Urothelium cell line (cell line): Measurements from ENCODE around the gene KCNMA1.

ENCODE experiments used
- DNase-seq: peaks from one replicate; pipeline ENCODE4 v3.0.0; 2011; ENCODE audit warnings: low spot score, mixed read lengths
- FAIRE-seq: peaks from 2 replicates; lab custom pipeline; 2011; peaks lifted over from hg19 to GRCh38; lab: Jason Lieb, UNC

Gene KCNMA1

DNA sequence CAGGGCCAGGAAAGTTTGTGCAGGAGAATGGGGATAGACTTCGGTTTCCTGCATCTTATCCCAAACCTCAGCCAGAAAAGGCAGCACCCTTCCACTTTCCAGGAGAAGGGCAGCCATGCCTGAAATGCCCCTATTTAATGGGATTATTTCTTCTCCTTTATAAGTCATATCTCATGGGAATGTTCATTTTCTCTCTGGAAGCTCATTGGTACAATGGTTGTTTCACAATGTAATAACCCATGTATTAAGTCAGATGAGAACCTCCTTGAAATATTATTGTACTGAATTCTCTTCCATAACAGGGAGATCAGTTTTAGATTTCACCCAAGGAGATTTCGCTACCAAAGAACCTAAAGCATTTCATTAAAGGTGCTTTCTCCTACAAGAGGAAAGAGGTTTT lies 457.5 kb downstream of the KCNMA1 start:
- DNase-seq (no peak), FAIRE-seq (no peak)

DNA sequence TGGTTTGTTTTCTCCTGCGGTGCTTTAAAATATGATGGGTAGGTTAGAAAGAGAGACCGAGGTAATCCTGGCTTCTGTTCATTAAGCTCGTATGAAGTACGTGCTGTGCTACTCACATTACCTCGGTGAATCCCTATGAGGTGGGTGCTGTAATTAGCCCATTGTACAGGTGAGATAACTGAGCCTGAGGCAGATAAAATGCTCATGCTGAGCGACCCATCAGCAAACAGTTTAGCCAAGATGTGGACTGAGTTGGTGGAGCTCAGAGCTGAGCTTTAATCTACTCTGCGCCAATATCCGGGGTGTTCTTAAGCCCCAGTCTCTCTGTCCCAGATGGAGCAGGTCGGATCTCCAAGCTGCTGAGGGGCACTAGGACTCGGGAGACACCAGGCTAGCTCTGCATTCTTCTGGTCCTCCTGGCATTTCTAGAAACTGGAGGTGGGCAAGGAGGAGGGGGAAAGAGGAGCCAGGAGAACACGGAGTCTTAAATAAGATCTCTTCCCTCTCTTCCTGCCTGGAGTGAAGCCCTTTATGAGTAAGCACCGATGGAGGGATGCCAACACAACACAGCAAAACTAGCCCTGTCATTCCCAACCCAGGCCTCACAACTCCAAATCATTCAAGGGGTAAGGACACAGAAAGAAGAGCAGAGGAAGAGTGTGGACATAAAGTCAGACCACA lies 458.5 kb downstream of the KCNMA1 start:
- DNase-seq (peak; percentile 79), FAIRE-seq (peak; percentile 90)

DNA sequence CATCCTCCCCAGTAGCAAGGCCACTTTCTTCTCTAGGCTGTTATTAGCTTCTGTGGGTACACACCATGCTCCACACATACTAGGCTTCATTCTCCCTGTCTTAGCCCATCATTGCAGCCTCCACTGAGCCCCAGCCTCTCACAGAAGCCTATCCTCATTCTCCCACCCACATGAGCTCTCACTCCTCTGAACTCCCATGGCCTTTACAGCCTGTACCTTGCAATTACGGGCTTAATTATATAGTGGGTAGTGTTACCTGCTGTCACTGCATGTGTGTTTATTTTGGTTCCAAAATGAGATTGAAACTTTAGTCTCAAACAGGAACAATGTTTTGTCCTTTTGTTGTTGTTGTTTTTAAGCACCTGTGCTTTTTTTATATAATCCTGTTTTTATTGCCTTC lies 460.0 kb downstream of the KCNMA1 start:
- DNase-seq (no peak), FAIRE-seq (no peak)

DNA sequence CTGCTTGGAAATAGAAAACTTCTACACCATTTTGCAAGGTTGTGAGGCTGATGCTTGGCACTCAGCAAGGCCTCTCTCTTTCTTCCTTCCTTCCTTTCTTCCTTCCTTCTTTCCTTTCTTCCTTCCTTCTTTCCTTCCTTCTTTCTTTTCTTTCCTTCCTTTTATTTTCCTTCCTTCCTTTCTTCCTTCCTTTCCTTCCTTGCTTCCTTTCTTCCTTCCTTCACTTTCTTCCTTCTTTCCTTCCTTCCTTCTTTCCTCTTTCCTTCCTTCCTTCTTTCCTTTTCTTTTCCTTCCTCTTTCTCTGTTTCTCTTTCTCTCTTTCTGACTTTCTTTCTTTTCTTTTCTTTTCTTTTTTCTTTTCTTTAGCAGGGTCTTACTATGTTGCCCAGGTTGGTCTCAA lies 460.4 kb downstream of the KCNMA1 start:
- FAIRE-seq (no peak), DNase-seq (no peak)

DNA sequence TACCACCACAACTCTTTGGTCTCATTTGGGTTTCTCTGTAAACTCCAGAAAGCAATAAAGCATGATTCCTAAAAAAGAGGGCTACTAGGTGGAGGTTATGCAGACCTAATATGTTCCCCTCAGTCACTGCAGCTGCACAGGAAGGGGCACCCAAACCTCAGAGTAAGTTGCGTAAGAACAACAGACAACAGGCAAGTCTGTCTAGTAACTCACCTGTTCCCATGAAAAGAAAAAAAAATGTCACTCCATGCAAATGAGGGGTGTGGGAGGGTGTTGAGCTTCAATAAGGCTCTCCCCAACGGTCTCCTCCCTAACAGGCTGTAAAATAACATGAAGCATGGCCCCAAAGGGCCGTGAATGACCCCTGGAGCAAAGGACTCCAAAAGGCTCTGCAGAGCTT lies 461.4 kb downstream of the KCNMA1 start:
- FAIRE-seq (no peak), DNase-seq (no peak)

DNA sequence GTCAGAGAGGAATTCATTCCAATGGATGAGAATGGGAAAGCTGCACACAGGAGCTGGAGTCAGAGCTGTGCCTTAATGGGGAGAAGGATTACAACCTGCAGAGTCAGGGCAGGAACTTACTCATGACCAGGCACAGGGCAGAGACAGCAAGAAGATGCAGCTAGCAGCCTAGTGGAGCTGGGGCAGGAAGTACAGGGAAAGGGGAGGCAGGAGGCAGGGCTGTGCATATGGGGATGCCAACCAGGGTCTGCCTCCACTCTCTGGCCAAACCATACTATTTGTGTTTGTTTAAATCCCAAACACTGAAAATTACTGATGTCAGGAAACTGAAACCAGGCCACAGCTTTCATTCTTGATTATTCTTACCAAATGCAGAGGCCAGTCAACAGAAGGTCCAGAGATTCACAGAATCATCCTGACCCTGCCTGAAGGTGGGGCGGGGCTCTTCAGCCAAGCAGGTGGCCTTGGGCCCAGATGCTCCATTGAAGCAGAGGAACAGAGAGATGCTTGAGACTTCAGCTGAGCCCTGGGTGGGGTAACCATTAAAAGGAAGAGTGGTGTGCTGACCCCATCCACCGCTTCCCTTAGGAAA lies 461.9 kb downstream of the KCNMA1 start:
- DNase-seq (no peak), FAIRE-seq (no peak)

DNA sequence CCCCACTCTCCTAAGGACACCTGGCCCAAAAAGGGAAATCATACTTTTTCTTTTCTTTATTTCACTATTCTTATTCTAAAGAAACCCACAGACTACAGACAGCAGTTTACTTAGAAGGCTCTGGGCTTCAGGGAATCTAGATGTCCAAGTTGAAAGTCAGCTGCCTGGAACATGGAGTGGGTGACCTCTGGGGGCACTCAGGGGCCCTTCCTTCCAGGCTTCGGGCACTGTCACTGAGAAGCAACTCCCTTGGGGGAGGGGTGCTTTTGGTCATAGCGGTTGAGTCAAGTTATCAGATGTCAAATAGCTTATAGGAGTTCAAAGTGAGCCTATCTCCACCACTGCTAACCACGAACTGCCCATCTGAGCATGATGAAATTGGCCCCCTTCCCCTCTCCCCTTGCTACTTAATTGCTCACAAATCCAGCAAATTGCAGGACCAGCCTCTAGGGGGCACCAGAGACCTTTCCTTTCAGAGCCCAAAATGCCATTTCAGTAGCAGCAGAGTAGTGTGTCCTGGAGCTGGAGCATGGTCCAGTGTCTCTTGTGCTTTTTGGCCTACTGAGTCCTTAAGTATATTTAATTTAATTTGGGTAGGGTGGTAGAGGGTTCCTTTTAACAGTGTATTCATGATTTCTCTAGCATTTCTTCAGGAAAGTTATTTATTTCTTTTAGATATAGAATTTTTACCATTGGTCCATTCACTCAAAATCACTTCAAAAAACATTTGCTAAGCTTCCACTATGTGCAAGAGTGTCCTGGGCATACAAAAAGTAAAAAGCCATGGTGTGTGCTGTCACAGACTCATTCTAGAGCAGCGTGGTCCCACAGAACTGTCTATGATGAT lies 463.8 kb downstream of the KCNMA1 start:
- FAIRE-seq = peak; percentile 73
- peak; percentile 80 for DNase-seq

DNA sequence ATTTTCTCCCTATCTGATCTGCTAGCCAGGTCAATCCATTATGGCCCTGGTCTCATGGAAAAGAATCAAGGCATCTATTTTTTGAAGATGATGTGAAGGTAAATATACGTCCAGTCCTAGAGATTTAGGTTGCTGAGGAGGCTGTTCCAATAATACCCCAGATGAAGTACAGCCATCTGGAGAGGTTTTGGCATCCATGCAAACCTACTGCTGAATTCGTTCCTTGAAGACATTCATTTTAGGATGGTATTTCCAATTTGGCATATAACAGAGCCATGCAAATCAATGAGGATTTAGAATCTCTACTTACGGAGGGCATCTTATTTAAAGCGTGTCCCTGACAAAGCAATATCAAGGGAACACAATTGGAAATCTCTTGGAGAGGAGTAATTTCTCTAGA lies 465.5 kb downstream of the KCNMA1 start:
- FAIRE-seq (no peak), DNase-seq (no peak)

DNA sequence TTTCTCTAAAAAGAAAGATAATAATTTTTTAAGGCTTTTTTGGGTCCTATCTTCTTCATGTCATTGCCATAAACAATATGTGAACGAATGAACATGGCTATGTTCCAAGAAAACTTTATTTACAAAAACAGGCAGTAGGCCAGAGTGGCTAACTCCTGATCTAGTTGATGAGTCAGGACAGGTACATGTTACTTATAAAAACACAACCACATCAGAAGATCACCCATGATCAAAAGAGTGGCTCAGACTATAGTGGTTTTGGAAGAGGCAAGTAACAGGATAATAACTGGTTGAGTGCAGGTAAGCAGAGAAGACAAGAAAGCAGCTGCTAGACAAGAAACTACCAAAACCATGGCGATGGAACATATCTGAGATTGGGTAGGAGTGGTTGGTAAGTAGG lies 468.7 kb downstream of the KCNMA1 start:
- FAIRE-seq (no peak), DNase-seq (no peak)

DNA sequence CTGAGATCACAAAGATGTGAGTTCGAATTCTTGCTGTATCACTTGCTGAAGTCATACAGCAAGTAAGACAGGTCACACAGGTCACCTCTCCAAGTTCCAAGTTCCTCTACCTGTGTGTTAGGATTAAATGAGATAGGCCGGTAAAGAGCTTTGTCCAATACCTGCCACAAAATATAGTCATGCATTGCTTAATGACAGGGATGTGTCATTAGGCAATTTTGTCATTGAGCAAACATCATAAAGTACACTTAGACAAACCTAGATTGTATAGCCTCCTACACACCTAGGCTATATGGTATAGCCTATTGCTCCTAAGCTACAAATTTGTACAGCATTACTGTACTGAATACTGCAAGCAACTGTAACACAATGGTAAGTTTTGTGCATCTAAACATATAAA lies 469.4 kb downstream of the KCNMA1 start:
- DNase-seq (no peak), FAIRE-seq (peak; percentile 71)

DNA sequence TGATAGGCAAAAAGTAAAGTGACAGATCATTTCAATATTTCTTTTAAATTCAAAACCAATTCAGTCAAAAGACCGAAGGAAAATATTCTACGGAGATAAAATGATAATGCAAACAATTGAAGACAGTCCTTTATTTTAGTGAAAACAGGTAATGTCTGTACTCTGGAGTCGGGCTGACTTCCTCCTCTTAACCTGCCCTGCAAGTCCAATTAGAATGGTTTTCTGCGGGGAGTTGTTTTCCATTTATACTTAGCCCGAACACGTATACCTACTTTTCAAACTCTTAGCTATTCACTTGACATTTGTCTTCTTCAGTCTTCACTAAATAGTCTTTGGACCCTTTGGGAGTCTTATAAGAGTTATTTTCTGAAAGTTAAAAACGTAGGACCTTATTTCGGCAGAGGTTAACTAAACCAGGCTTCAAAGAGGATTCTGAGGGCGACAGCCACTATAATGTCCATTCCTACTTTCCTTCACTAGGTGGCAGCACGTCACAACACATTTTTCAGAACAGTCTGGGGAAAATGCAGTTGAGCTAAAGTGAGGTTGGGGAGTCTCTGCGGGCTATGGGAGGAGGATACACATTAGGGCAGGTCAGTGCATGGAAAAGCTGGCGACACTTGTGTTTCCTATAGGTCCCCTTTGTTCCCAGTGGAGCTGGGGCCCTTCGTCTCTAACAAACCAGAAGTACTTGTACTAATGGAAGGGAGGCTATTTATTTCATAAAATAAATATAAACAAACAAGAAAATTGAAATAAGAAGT lies 472.0 kb downstream of the KCNMA1 start:
- FAIRE-seq (peak; percentile 74), DNase-seq (peak; percentile 65)

DNA sequence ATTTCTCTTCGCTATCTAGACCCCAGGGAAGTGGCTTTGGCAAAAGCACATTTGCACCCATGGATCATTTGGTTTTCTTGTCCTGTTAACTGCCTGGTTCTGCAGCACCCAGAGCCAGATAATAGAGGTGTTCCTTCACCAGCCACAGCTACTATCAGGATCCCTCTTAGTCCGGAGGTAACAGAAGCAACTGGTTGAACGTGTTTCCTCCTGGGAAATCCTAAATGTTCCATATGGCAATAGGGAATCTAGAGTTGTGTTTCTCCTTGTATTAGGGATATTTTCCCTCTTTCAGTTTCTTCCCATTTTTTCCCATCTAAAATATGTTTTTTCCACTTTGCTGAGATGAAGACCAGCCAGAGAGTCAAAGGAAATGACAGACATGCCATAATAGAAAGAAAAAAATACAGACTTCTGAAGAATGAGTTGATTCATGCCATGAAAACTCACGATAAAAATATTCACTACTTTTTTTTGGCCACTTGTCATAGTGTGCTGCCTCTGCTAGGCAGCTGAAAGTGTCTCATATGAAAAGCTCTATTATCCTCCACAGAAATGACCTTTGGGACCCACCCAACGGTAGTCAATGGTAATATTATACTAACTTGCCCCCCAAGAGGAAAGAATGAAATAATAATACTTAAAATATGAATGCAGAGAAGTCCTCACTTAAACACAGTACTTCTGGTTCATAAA lies 472.8 kb downstream of the KCNMA1 start:
- DNase-seq (no peak), FAIRE-seq (no peak)

DNA sequence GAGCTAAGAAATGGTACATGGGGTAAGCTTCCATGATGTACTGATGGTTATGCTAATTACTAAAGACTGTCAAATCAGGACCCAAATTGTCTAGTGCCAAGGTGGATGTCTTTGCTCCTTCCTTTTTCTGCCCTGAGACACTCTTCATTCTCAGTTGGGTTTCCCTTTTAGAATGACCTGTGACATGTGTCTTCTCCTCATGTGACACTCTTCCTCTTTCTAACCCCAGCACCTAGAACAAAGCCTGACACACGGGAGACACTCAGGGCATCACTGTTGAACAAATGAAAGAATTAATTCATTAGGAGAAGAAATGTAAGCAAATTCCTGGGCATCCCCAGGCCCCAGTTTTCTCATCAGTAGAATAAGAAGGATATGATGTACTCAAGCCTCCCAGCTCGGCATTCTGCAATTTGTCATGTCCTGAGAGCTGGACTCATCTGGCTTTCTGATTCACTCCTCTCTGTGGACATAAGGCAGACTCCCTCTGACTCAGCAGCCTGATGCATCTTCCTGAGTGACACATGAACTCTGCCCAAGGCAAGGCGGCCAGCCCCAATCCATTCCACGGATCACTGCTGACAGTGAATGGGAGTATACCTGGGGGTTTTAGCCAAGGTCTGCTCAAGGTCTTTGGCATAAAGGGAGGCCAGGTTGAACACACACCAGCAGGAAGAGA lies 473.8 kb downstream of the KCNMA1 start:
- DNase-seq (peak; percentile 86), FAIRE-seq (peak; percentile 89)

DNA sequence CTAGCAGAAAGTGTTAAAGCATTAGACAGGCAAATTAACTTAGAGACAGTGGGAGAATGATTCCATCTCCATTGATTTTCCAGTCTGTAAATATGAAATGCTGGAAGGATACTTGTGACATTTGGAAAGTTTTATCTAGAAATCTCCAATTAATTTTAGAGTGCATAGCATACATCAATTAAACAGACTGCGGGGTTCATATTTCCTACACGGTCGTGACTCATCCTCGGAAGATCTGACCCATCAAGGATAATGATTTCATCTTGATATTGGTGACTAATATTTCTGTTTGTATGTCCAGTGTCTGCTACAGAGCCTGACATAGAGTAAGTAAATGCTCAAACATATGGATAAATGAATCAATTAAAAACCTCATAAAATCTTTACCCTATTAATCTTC lies 474.9 kb downstream of the KCNMA1 start:
- FAIRE-seq = no peak

DNA sequence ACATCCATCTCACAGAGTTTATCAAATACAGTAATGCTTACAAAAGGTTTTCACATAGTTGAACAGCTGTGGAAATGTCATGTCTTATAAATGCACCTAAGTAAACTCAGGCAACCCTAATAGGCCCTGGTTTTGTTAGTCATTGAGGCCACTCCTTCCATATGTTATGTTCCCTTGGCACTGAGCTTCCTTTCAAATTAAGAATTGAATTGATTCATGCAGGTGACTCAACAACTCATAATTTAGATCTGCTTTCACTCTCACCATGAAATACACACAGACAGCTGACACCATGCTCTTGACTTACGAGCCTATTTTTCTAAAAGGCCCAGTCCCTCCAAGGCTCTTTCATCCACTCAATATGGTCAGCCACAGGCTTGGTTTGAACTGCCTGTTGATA lies 476.9 kb downstream of the KCNMA1 start:
- DNase-seq (peak; percentile 56), FAIRE-seq (peak; percentile 68)

More for the DNA sequence above, 474.9 kb downstream of the KCNMA1 start:
- DNase-seq = no peak

DNA sequence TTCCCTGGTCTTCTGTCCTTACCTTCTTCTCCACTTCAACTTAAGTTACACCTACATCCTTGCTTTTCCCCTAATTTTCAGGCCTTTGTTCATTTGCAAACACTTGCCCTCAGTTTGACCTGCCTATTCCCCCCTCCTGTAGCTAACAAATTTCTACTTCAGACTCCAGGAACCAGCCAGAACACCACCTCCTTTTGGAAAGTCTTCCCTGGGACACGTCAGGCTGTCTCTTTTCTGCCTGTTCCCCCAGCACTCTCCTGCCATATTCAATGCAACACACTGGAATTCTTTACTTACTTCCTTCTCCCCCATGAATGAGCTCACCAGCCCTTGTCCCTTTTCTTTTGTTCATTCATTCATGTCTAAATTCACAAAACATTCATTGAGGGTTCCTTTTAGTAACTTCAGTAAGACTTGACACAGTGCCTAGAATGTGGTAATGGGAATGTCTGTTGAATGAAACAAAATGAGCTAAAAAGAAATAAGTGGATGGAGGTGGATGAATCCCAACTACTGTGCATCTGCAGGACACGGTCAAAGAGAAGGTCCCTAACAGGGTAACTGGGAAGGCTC lies 478.0 kb downstream of the KCNMA1 start:
- FAIRE-seq = peak; percentile 79
- no peak for DNase-seq

DNA sequence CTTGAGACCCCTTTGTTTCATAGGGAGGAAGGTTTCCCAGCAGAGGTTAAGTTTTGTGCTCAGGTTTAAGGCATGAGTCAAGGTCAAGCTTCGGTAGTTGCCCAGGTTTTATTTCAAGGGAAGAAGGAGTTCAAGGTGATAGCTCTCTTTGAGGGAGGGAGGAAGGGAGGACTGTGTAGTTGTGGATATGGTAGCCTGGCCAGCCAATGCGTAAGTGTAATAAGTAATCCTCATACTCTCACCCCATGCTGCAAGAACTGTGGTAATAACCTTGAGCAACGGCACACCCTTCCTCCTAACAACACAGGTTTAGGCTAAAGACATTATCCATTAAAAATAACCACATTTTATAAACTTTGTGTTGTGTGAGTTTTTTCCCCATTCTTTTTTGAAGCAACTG lies 478.9 kb downstream of the KCNMA1 start:
- DNase-seq (no peak), FAIRE-seq (no peak)

DNA sequence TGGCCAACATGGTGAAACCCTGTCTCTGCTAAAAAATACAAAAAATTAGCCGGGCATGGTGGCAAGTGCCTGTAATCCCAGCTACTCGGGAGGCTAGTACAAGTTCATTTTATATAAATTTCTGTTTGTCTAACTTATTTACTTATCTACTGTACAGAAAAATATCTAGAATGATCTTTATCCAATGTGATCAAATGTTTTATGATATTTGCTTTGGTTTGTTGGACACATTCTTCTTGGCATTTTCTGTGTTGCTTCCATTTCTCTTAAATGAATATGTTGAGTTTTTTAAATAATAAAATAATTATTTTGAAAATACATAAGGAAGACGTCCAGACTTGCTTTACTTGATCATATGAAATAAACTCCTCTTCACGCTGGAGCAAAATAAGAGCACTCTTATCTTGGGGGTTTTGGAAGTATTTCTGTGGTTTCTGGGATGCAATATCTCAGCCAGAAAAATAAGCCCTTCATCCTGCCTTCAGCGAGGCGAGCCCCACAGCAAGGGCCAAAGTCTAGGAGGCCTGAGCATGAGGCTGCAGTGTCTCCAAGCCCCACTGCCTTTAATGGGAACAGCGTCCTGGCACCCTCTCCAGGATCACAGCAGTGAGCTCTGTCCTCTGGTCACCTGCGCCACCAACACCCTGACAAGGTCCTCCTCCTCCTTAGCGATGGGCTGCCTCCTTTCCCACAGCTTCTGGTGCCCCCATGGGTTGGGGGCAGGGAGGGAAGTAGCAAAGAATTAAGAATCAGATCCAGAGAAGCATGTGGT lies 480.2 kb downstream of the KCNMA1 start:
- no peak for DNase-seq
- peak; percentile 9 for FAIRE-seq

DNA sequence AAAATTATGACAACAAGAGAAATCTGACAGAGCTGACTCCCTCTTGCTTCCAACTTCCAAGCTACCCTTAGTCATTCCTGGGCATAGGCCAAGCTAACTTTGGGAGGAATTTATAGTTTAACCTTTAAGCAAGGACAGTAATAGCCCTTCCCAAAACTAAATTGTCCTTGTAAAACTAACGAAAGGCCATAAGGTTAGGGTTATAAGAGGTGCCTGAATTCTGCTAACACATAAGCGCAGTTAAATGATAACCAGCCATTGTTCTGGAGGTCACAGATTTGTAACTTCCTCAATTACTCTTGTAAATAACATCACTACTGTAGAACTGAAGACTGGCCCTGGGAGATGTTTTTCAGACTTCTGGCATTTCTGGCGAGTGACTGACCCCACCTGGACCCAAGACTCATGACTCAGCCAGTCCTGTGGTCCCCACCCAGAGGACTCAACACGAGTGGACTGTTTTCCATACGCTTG lies 481.2 kb downstream of the KCNMA1 start:
- DNase-seq = no peak
- FAIRE-seq = no peak
